Measurements from ENCODE around the gene XRCC5. TPM values are rescaled to one million over a fixed set of nuclear protein-coding genes. Genes with fewer than 3 reads are reported as not detected.

Gene XRCC5
- total RNA-seq, 1 experiment from 2014 or later, result 424 TPM

DNA sequence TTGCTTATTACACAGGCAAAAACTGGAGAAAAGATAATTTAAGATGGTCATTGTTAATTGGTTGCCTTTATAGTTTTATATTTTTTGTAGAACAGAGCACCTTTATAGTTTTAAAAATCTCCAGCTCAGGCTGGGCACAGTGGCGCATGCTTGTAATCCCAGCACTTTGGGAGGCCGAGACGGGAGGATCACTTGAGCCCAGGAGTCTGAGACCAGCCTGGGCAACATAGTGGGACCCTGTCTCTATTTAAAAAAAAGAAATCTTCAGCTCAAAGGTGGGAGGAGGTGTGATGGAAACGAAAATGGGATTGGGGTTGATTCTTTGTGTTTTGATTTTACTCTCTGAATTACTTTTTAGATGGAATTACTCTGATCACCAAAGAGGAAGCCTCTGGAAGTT is 85.4 kb downstream of the XRCC5 start:
- Histone ChIP-seq H3K9ac (ENCODE audit: low read length) (no peak overlapping the region), H4K20me1 (ENCODE audit: insufficient read depth) (peaks cover 6% of the 10 kb centered on the region; the same call in 1 of the 2 replicates), H3K27me3 (ENCODE audit: insufficient read depth, low read length) (no peaks in the 10 kb centered on the region), H3K79me2 (ENCODE audit: insufficient read depth, low read length) (peaks cover 76% of the 10 kb centered on the region), H3K4me3 (replicated peaks in 1 of 2; ENCODE audit: low read depth in 1 of 2, low read length in 2 of 2) (no peak overlapping the region), H3K9me3 (ENCODE audit: control insufficient read depth in 1 of 2, insufficient read depth in 1 of 2, low read depth in 1 of 2, low read length in 2 of 2) (no peaks in the 10 kb centered on the region), H3K27ac (ENCODE audit: low read depth, low read length) (no peak overlapping the region), H3K4me2 (ENCODE audit: low read length) (no peak overlapping the region), H3K36me3 (ENCODE audit: control insufficient read depth in 1 of 2, insufficient read depth in 2 of 2, low read length in 2 of 2) (peaks cover 50 to 58% of the 10 kb centered on the region in 2 experiments), H2AFZ (ENCODE audit: low read depth, low read length, poor library complexity, severe bottlenecking) (no peak overlapping the region), H3K9me2 (ENCODE audit: insufficient read depth) (no peaks in the 10 kb centered on the region), H3K4me1 (ENCODE audit: control insufficient read depth in 1 of 2, insufficient read depth in 2 of 2, low read length in 2 of 2) (no peaks in the 10 kb centered on the region)
- intact Hi-C loops (cut with micrococcal nuclease), result no loop called here
- ChIA-PET CTCF (no interaction called here), POLR2A (no interaction called here), RAD21 (ENCODE audit: low non-redundant PET in 1 of 2, low total read pairs in 2 of 2, uncharacterized antibody in 2 of 2, unreplicated experiment in 2 of 2) (no interaction called here)
- no peak for DNase-seq (ENCODE audit: low read depth, low spot score)
- ATAC-seq, result no peak
- no TSS peak for BruUV-seq (replicated peaks)
- TF ChIP-seq CBX3 (IDR thresholded peaks at IDR 0.05; ENCODE audit: low read depth), result no peak
- no peak for TF ChIP-seq SRF (IDR thresholded peaks at IDR 0.05; ENCODE audit: low read depth)
- TF ChIP-seq FOSL1 (IDR thresholded peaks at IDR 0.05; ENCODE audit: low read depth), result no peak
- TF ChIP-seq SP1 (IDR thresholded peaks at IDR 0.05; ENCODE audit: low read depth), result no peak
- TF ChIP-seq, protein P1, sequence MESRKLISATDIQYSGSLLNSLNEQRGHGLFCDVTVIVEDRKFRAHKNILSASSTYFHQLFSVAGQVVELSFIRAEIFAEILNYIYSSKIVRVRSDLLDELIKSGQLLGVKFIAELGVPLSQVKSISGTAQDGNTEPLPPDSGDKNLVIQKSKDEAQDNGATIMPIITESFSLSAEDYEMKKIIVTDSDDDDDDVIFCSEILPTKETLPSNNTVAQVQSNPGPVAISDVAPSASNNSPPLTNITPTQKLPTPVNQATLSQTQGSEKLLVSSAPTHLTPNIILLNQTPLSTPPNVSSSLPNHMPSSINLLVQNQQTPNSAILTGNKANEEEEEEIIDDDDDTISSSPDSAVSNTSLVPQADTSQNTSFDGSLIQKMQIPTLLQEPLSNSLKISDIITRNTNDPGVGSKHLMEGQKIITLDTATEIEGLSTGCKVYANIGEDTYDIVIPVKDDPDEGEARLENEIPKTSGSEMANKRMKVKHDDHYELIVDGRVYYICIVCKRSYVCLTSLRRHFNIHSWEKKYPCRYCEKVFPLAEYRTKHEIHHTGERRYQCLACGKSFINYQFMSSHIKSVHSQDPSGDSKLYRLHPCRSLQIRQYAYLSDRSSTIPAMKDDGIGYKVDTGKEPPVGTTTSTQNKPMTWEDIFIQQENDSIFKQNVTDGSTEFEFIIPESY (IDR thresholded peaks at IDR 0.05; ENCODE audit: extremely low read depth, insufficient replicate concordance, low read length), result no peak
- TF ChIP-seq EZH2 (IDR thresholded peaks at IDR 0.05), result no peak
- no peak for TF ChIP-seq ZFX (IDR thresholded peaks at IDR 0.05)
- TF ChIP-seq EGR1 (IDR thresholded peaks at IDR 0.05; ENCODE audit: low read depth), result no peak
- no peak for TF ChIP-seq CEBPB (IDR thresholded peaks at IDR 0.05; ENCODE audit: low read depth)
- TF ChIP-seq EZH2phosphoT487 (IDR thresholded peaks at IDR 0.05; ENCODE audit: borderline replicate concordance), result no peak
- TF ChIP-seq JUND (IDR thresholded peaks at IDR 0.05), result no peak
- TF ChIP-seq RAD21 (IDR thresholded peaks at IDR 0.05; ENCODE audit: low read depth), result no peak
- TF ChIP-seq POLR2AphosphoS5 (IDR thresholded peaks at IDR 0.05; ENCODE audit: low read depth, low read length), result no peak
- TF ChIP-seq YY1 (IDR thresholded peaks at IDR 0.05; ENCODE audit: extremely low read depth, insufficient replicate concordance, low read depth, low read length), result no peak

Measured in HCT116 (cell line).